SK-N-SH treated with all-trans-retinoic acid at 6 μM for 48 hours (cell line): ENCODE measurements around the gene TCF12.

Experiments
- ATAC-seq: fragments of 200-7000 bp; cut with Tn5 transposase; 3 replicates; pipeline ENCODE4 v1.9.1; 2020; ENCODE audit warnings: mild to moderate bottlenecking, moderate library complexity
- ARNTL ChIP-seq: fragments of 450-650 bp; formaldehyde crosslinking; IDR thresholded peaks from 2 replicates; pipeline ENCODE4 v1.5.0; 2020; ENCODE audit warnings: low read depth, mild to moderate bottlenecking, moderate library complexity, borderline replicate concordance
- BACH2 ChIP-seq: fragments of 250-450 bp; sonication (Bioruptor Pico); IDR thresholded peaks from 2 replicates; pipeline ENCODE4 v1.9.0; 2021; ENCODE audit warnings: mild to moderate bottlenecking, borderline replicate concordance
- CREB5 ChIP-seq: fragments of 250-450 bp; sonication (Bioruptor Pico); IDR thresholded peaks from 2 replicates; pipeline ENCODE4 v1.5.1; 2020; ENCODE audit warnings: low read depth, mild to moderate bottlenecking, moderate library complexity
- CSRNP3 ChIP-seq: fragments of 250-450 bp; sonication (Bioruptor Pico); IDR thresholded peaks from 2 replicates; pipeline ENCODE4 v1.5.1; 2021; ENCODE audit warnings: mild to moderate bottlenecking, moderate library complexity
- ESRRG ChIP-seq: fragments of 250-450 bp; sonication (Bioruptor Pico); IDR thresholded peaks from 2 replicates; pipeline ENCODE4 v1.6.1; 2021; ENCODE audit warnings: mild to moderate bottlenecking
- GLIS3 ChIP-seq: fragments of 250-450 bp; sonication (Bioruptor Pico); IDR thresholded peaks from 2 replicates; pipeline ENCODE4 v1.5.0; 2020; ENCODE audit warnings: mild to moderate bottlenecking, moderate library complexity
- ISL1 ChIP-seq: fragments of 250-450 bp; sonication (Bioruptor Pico); IDR thresholded peaks from 2 replicates; pipeline ENCODE4 v2.1.2; 2022; ENCODE audit warnings: mild to moderate bottlenecking, moderate library complexity
- OSR1 ChIP-seq: fragments of 250-450 bp; sonication (Bioruptor Pico); IDR thresholded peaks from 2 replicates; pipeline ENCODE4 v1.8.0; 2022; ENCODE audit warnings: moderate library complexity, mild to moderate bottlenecking, inconsistent platforms
- PATZ1 ChIP-seq: fragments of 250-450 bp; sonication (Bioruptor Pico); IDR thresholded peaks from 2 replicates; pipeline ENCODE4 v1.8.0; 2020; ENCODE audit warnings: mild to moderate bottlenecking, moderate library complexity, borderline replicate concordance
- POU6F1 ChIP-seq: fragments of 250-450 bp; sonication (Bioruptor Pico); IDR thresholded peaks from 2 replicates; pipeline ENCODE4 v1.8.0; 2021; ENCODE audit warnings: low read depth, mild to moderate bottlenecking, moderate library complexity, borderline replicate concordance
- PPARA ChIP-seq: fragments of 250-450 bp; sonication (Bioruptor Pico); IDR thresholded peaks from 2 replicates; pipeline ENCODE4 v1.5.0; 2020; ENCODE audit warnings: mild to moderate bottlenecking, borderline replicate concordance
- RARB ChIP-seq: fragments of 250-450 bp; sonication (Bioruptor Pico); IDR thresholded peaks from 2 replicates; pipeline ENCODE4 v1.8.0; 2021; ENCODE audit warnings: mild to moderate bottlenecking, moderate library complexity
- SNAI2 ChIP-seq: fragments of 250-450 bp; sonication (Bioruptor Pico); IDR thresholded peaks from 2 replicates; pipeline ENCODE4 v1.5.0; 2020; ENCODE audit warnings: mild to moderate bottlenecking, moderate library complexity
- TCF4 ChIP-seq: fragments of 250-450 bp; sonication (Bioruptor Pico); IDR thresholded peaks from 2 replicates; pipeline ENCODE4 v1.8.0; 2021; ENCODE audit warnings: mild to moderate bottlenecking, moderate library complexity, borderline replicate concordance
- TOX ChIP-seq: fragments of 250-450 bp; sonication (Bioruptor Pico); IDR thresholded peaks from 2 replicates; pipeline ENCODE4 v1.8.0; 2021; ENCODE audit warnings: mild to moderate bottlenecking, moderate library complexity, borderline replicate concordance
- TSHZ2 ChIP-seq: fragments of 250-450 bp; sonication (Bioruptor Pico); IDR thresholded peaks from 2 replicates; pipeline ENCODE4 v1.5.0; 2020; ENCODE audit warnings: mild to moderate bottlenecking, moderate library complexity
- ZC3H10 ChIP-seq: fragments of 250-450 bp; sonication (Bioruptor Pico); IDR thresholded peaks from 2 replicates; pipeline ENCODE4 v1.5.1; 2021; ENCODE audit warnings: mild to moderate bottlenecking, moderate library complexity
- ZFP3 ChIP-seq: fragments of 250-450 bp; sonication (Bioruptor Pico); IDR thresholded peaks from 2 replicates; pipeline ENCODE4 v1.5.0; 2020; ENCODE audit warnings: mild to moderate bottlenecking, moderate library complexity
- ZNF565 ChIP-seq: fragments of 450-650 bp; formaldehyde crosslinking; conservative IDR thresholded peaks from 2 replicates; pipeline ENCODE4 v1.5.0; 2020; ENCODE audit warnings: low read depth, mild to moderate bottlenecking, moderate library complexity
- ZNF70 ChIP-seq: fragments of 450-650 bp; formaldehyde crosslinking; IDR thresholded peaks from 2 replicates; pipeline ENCODE4 v1.5.0; 2020; ENCODE audit warnings: mild to moderate bottlenecking, moderate library complexity
- ZNF8 ChIP-seq: fragments of 450-650 bp; formaldehyde crosslinking; IDR thresholded peaks from 2 replicates; pipeline ENCODE4 v1.5.0; 2020; ENCODE audit warnings: mild to moderate bottlenecking, moderate library complexity

Gene TCF12

GRCh38 chr15:56906766-56907165, 11.7 kb upstream of the TCF12 start:
- TF ChIP-seq ISL1 (CRISPR knock-in tag) (no peak), PATZ1 (CRISPR knock-in tag) (no peak), CSRNP3 (CRISPR knock-in tag) (no peak), TSHZ2 (CRISPR knock-in tag) (no peak), OSR1 (CRISPR knock-in tag) (no peak), ARNTL (CRISPR knock-in tag) (no peak), SNAI2 (CRISPR knock-in tag) (no peak)
- no peak for ATAC-seq

GRCh38 chr15:56910801-56911200, 7.6 kb upstream of the TCF12 start:
- no peak for ATAC-seq
- TF ChIP-seq ESRRG (CRISPR knock-in tag) (no peak), OSR1 (CRISPR knock-in tag) (no peak), ZNF565 (CRISPR knock-in tag) (no peak), ISL1 (CRISPR knock-in tag) (no peak), GLIS3 (no peak)
- TF ChIP-seq, all 23 proteins: peak for 0

GRCh38 chr15:56913241-56913640, 5.2 kb upstream of the TCF12 start:
- no peak for ATAC-seq
- TF ChIP-seq CREB5 (CRISPR knock-in tag) (no peak), CSRNP3 (CRISPR knock-in tag) (no peak), ARNTL (CRISPR knock-in tag) (no peak), TCF4 (CRISPR knock-in tag) (no peak), ZNF8 (CRISPR knock-in tag) (no peak), ZC3H10 (CRISPR knock-in tag) (no peak), PPARA (CRISPR knock-in tag) (no peak), GLIS3 (no peak), ZFP3 (no peak), TOX (no peak), ZNF70 (CRISPR knock-in tag) (no peak), BACH2 (CRISPR knock-in tag) (no peak), POU6F1 (CRISPR knock-in tag) (no peak), ESRRG (CRISPR knock-in tag) (no peak), OSR1 (CRISPR knock-in tag) (no peak), ZNF565 (CRISPR knock-in tag) (no peak), RARB (CRISPR knock-in tag) (no peak), ISL1 (CRISPR knock-in tag) (no peak)
